GM18868 (cell line): ENCODE results near the gene MMEL1.
A peak's percentile ranks its signal among the peaks of the same experiment; 100 is the strongest.

Experiments
- ATAC-seq: cut with Tn5 transposase; IDR thresholded peaks from one replicate; pipeline ENCODE4 v1.9.1; 2021; ENCODE audit warnings: mild to moderate bottlenecking, moderate library complexity; ENCODE audit not compliant: unreplicated experiment

The MMEL1 gene

DNA sequence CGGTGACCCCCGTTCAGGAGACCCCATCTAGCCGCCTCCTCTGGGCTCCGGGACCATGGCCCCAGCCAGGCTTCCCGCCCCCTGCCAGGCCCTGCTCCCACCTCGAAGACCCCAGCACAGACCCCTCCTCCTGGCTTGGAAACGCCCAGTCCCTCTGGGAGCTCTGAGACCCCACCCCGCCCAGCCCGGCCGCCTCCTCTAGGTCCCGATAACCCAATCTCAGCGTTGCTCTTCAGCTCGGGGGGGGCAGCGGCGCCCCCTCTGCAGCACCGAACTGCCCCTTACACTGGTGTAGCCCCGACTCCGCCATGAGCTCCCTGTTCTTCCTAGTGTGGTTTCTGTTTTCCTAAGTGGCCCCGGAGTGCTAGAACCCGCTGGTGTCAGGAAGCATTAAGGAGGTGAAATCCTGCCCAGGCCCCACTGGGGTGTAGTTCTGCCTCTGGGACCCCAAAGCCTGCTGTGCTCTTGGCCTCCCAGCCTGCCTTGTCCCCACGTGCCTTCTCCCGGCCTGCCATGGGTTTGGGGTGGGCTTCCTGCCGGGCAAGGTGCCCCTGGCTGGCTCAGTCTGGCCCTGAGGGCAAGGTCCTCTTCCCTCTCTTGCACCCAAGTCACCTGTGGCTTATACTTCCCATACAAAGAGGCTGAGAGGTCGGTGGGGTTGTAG is 10.7 kb upstream of the MMEL1 start:
- ATAC-seq, result no peak

DNA sequence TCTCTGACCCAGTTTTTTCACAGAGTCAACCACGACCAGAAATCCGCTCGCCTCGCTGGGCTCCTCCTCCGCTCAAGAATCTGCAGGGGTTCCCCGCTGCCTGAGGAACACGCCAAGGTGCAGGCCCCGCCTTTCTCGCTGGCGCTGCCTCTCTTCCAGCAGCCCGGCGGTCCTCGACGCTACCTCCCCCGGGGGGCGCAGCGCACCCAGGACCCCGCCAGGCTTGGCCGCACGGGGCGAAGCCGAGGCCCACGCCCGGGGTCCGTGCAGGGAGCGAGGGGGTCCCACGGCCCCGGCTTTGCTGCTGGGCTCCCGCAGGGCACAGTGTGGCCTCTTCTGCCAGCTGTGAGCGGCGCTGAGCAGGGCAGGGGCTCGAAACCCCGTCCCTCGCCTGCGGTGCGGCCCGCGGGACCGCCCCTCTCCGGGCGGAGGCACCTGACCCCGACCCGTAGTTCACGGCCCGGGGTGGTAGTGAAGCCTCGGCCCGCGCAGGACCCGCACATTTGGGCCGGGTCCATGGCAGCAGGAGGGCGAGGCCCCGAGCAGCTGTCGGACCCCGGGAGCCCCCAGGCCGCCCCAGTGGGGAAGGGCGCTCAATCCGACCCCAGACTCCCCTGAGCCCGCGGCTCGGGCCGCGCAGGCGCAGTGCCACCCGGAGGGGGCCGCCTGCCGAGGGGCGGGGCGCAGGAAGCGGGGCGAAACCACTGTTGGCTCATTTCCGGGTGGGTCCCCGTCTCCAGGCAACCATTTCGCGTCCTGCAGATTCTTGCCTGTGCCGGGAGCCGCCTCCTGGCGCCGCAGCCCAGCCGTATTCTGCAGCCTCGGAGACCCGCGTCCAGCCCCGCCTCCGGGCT is 10.0 kb upstream of the MMEL1 start:
- ATAC-seq, result peak; percentile 81

DNA sequence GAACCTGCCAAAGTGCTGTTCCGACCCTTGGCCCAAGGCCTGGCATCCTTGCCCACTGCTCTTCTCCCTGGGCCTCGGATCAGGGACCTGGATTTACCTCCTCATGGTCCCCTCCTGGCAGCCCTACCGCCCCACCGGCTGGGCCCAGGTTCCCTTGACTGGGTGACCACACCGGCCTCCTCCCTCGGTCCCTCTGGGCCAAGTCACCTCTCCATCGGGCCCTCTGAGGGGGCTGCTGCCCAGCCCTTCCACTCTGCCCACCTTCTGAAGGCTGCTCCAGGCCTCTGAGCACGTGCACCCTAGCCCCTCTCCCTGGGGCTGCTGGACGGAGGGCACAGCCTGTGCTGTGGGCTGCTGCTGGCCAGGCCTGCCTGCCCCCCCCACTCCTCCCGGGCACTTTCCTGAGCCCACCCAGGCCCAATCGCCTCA is 9.3 kb upstream of the MMEL1 start:
- peak; percentile 11 for ATAC-seq

DNA sequence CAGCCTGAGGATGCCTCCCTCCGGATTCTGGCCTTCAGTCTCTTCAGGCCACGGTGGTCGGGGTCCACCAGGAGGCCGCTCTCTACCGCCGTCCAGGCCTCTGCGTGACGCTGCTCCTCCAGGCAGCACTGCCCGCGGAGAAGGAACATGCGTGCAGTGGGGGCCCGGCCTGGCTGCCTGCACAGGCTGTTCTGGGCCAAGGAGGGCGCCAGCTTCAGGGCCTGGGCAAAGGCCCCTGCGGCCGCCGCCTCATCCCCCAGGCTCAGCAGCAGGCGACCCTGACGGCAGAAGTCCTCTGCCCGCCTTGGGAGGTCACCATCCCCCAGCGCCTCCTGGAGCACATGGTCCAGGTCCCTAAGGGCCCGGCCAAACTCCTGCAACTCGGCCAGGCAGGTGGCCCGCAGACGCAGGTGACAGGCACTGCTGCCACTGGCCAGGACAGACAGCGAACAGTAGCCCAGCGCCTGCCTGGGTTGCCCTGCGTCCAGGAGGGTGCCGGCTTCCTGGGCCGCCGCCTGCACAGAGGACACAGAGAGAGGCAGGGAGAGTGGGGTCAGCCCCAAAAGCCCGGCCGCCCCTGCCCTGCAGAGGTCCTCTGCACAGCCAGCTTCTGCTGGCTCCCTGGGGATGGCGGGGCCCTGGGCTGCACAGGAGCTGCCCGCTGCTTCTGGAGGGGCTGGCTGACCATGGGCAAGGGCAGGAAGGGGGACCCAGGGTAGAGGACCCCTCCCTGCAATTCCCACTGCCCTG is 8.7 kb upstream of the MMEL1 start:
- ATAC-seq, result no peak

DNA sequence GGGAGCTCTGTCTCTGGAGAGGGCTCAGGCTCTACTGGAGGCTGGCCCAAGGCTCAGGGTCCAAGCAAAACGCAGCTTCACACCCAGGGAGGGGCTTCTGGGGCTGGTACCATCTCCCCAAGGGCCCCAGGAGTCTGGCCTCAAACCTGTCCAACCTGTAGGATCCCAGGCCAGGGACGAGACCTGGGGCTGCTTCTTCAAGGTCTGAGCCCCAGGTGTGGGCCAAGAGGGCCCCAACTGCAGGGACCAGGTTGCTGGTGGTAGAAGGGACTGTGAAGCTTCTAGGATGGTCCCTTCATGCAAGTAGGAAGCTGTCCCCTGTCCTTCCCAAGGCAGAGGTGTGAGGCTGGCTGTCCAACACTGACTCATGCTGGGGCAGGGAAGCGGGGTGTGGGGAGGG is 7.8 kb upstream of the MMEL1 start:
- ATAC-seq, result no peak

DNA sequence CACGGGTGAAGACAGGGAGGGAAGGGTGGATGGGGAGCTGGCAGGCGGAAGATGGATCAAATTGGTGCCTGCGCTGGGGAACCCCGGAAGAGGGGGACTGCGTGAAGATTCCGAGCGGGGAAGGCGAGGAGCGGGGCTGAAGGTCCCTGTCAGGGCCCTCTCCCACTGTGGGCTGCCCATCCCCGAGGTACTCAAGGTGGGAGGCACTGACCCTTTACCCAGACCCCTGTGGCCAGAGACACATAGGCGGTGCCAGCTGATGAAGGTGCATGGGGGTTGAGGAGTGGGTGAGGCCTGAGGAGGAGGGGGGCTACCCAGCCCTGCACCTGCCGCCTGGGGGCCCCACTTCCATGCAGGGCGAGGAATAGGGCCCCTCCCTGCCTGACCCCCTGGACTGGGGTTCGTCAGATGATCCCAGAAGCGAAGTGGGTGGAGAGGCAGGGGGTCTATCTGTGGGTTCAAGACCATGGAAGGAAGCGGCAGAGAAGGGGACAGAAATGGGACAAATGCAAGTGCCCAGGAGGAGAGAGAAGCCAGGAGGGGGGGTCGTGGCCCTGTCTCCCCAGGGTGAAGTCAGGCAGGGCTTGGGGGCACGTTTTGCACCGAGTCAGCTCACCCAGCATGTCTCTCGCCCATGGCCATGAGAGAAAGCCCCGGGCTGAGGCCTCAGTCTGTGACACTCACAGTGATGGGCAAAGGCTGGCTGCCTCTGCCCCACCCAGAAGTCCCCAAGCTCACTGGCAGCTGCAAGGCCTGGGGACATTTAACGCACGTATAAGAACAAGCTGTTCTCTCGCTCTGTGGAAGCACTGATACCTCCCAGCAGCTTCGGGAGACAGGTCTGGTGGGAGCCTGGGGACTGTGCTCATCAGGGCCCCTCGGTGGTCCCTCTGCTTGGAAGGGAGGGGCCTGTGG is 7.0 kb upstream of the MMEL1 start:
- ATAC-seq, result no peak

DNA sequence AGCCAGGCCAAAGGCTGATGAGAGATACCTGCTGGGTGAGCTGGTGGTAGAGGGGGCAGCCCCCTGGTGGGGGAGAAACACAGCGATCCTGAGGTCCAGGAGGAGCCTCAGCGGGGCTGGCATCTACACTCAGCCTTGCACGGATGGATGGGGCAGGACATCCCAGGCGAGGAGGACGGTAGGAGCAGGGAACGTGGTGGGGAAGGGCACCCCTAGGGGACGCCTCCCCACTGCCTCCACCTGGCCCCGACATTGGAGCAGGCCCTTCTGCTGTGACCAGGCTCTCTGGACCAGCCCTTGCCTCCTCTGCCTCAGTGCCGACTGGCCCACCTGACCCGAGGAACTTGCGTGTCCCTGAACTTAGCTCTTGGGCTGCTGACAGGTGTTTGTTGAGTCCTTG is 6.4 kb upstream of the MMEL1 start:
- no peak for ATAC-seq

DNA sequence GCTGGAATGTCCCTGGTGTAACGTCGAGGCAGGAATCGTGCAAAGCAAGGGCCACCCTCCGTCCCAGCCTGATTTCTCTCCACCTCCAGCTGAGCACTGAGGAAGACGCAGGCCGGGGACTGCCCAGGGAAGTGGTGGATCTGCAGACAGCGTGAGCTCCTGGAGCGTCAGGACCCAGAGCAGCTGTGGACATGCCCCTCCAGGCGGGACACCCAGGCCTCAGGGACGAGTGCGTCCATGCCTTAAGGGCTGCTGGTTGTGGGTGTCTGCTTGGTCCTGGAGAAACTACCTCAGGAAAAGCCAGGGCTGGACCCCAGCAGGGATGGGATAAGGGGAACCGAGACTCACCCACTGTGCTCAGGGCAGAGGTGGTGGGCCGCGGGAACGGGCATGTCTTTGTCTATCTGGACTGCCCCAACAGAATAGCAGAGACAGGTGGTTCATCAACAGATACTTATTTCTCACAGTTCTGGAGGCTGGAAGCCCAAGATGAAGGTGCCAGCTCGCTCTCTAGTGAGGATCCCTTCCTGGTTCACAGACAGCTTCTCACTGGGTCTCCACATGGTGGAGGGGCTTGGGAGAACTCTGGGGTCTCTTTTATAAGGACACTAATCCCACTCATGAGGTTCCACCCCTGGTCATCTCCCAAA is 5.8 kb upstream of the MMEL1 start:
- ATAC-seq, result no peak

DNA sequence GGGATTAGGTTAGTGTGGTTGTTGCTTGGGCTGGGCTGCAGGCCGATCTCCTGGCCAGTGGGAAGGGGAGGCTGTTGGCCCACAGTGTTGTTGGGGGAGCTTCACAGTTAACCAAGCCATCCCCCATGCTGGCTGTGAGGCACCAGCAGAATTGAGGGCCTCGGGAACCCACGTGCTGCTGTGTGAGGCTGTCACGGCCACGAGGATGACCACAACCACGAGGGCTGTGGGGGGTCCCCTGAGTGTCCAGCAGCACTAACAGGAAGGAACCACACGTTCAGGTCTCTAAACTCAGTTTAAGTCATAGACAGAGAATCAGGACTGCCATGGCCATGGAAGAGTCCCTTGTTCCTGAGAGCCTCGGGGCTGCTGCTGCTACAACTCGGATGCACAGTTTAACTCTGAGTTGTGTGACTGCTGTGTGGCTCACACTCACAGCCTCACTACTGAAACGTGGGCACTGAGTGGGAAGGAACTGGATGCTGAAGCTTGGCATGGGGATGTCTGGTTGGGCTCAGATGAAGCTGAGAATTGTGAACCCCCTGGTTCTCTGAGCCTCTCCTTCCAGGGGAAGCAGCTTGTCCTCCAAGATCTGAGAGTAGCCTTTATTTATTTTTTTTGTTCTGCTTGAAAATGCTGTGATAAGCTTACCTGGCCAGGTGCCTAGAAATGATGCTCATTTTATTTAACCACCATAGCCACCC is 4.8 kb upstream of the MMEL1 start:
- ATAC-seq, result no peak

DNA sequence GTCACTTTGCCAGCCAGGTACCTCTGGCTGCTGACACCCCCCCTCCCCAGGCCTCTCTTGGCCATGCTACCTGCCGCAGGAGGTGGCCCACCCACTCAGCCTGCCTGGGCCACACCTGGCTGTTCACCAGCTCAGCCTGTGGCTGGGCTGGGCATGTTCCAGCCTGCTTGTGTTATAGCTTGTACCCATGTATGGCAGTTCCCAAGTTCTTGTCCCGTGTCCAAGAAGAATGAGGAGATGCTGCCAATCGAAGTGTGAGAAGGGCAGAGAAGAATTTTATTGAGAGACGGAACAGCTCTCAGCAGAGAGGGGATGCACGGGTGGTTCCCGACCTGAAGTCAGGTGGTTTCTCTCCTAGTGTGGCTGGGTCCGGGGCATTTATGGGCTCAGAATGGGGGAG is 3.9 kb upstream of the MMEL1 start:
- no peak for ATAC-seq

DNA sequence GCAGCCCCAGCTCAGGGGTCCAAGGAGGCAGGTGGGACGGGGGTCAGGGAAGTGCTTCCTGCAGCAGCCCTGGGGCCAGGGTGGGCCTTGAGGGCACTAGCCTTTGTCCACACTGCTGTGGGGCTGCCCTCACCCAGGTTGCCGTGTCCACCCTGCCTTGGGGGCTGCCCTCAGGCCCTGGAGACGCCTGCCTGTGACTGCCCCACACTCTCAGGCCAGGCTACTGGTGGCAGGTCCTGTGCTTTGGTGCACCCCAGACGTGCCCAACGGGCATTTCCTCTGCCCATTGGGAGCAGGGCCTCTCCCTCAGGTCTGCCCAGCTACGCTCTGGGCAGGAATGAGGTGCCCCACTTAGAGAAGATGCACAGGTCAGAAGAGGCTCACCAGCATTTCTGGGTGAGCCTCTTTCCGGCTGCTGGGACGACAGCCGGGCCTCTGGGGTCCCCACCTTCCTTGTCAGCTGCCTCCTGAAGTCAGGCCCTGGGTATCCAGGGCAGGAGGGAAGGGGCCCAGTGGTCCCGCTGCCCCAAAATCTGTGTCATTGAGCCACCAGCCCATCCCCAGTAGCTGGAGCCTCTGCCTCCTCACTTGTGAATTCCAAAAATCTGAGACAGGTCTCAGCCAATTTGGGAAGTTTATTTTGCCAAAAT is 2.7 kb upstream of the MMEL1 start:
- no peak for ATAC-seq

DNA sequence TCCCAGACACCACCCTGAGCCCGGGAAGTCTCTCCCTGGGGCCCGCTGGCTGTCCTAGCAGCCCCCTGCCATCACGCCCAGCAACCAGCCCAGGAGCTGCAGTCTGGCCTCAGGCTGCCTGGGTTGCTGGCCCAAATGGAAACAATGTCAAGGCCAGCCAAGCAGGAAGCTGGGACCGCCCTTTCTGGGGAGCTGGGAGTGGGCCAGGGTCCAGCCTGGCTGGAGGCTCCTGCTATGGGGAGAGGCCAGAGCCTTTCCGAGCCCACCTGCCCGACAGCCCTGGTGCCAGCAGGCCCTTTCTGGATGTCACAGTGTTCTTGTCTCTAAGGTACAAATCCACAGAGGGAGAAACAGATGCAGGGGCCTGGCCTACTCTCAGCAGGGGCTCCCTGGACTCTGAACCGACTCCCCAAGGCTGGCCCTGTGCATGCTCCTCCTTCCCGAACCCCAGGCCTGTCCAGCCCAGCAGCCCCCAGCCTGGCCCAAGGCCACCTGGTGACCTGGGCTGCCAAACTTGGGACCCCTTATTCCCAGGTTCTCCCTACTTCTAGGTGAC is 1.2 kb upstream of the MMEL1 start:
- ATAC-seq, result no peak

DNA sequence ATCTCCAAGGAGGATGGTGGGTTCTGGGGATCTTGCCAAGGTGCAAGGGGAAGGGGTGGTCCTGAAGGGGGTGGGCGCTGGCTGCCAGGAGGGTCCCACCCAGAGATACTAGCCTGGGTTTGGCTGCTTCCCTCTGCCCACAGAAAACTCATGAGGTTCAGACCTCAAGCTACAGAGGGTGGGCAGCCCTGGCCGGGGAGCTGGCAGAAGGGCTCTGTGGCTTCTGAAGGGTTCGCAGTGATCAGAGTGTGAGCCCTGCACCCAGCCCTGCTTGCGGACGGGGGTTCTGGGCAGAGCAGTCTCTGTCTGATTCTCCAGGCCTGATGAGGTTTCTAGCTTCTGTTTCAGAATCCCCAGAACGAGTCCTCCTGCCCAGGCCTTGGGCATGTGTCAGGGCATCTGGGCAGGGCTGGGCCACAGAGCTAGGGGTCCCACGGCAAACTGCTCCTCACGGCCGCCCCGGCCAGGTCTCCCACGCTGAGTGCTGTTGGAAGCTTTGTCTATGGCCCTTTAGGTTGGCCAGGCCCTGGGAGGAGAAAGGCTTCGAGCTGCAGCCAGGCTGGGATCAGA is 635 bp upstream of the MMEL1 start:
- ATAC-seq, result no peak

DNA sequence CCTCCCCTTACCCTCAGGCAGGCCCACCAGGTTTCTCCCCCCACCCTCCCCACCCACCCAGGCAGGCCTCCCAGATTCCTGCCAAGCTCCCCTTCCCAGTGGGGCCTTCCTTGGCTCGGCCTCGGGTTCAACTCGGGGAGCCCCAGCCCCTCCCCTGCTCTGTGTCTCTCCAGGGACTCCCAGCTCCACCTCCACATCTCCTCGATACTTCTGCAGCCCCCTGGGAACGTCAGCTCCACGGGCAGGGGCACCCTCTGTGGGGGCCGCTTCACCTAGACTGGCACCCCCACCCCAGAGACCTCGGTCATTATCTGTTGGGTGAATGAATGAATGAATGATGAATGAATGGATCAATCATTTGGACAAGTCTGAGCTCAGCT is 775 bp downstream of the MMEL1 start:
- no peak for ATAC-seq

DNA sequence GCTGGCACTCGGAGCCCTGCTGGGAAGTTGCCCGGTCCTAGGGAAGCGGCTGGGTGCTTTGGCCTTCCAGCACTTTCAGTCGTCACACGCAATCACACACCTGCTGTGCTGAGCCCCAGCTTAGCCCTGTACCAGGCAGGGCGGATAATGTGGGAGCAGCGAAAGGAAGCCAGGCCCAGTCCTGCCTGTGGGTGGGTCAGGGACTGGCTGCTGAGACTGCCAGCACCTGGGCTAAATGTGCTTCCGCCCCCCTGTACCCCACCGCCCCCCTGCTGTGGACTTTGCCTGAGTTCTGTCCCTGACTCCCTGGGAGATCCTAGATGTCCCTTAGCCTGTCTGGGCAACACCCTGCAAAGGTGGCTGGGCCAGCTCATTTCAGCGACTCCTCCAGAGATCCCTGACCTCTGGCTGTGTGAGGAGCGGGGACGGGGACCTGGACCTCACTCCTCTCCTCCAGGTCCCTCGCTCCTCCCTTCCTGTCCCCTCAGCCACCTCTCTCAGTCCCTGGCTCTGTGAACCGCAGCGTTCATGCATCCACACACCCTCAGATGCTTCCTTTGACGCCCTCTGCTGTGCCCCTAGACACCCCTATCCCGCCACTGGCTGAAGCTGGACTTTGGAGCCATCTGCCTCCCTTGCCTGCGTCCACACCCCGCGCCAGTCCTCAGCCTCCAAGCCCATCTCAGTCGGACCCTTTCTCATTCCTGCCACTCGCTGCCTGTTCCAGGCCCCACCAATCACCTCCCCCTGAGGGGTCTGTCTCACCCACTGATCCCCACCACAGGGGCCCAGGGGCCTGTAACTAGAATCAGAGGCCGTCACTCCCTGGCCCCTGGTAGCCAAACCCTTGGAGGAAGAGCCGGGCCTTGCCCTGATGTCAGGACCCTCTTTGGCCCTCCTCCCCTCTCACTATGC is 1.4 kb downstream of the MMEL1 start:
- no peak for ATAC-seq

DNA sequence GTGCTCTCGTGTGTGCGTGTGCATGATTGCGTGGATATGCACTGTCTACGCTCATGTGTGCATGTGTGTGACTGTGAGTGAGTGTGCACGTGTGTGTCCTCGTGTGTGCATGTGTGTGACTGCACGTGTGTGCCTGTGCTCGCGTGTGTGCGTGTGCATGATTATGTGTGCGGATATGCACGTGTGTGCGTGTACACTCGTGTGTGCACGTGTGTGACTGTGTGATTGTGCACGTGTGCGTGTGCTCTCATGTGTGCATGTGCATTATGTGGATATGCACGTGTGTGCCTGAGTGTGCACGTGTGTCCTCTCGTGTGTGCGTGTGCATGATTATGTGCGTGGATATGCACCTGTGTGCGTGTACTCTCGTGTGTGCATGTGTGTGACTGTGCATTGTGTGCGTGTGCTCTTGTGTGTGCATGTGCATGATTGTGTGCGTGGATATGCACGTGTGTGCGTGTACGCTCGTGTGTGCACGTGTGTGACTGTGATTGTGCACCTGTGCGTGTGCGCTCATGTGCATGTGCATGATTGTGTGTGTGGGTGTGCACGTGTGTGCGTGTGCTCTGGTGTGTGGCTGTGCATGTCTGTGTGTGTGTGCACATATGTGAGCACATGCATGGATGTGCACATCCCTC is 2.2 kb downstream of the MMEL1 start:
- no peak for ATAC-seq
